Prostate gland (tissue), 2 donors: ENCODE data around the gene LAMA2.

Source experiments
- POLR2A ChIP-seq: fragments of 450-650 bp; IDR thresholded peaks from one replicate; pipeline ENCODE4 v1.6.1; 2016; ENCODE audit warnings: antibody characterized with exemption, mild to moderate bottlenecking
- POLR2AphosphoS5 ChIP-seq: sonication (generic); formaldehyde crosslinking; IDR thresholded peaks from one replicate; pipeline ENCODE4 v1.6.1; 2017; ENCODE audit warnings: antibody characterized with exemption
- TF ChIP-seq, protein P1 (sequence below), 4 experiments: fragments of 200-600 bp in 2 of 4; fragments of 450-650 bp in 2 of 4; sonication (generic) in 2 of 4; IDR thresholded peaks; 1 replicate in 3 of 4; 2 replicates in 1 of 4; pipeline ENCODE4 v1.5.1; 2016 to 2019; ENCODE audit warnings: antibody characterized with exemption in 4 of 4, mild to moderate bottlenecking in 2 of 4, moderate library complexity in 2 of 4

DNA sequence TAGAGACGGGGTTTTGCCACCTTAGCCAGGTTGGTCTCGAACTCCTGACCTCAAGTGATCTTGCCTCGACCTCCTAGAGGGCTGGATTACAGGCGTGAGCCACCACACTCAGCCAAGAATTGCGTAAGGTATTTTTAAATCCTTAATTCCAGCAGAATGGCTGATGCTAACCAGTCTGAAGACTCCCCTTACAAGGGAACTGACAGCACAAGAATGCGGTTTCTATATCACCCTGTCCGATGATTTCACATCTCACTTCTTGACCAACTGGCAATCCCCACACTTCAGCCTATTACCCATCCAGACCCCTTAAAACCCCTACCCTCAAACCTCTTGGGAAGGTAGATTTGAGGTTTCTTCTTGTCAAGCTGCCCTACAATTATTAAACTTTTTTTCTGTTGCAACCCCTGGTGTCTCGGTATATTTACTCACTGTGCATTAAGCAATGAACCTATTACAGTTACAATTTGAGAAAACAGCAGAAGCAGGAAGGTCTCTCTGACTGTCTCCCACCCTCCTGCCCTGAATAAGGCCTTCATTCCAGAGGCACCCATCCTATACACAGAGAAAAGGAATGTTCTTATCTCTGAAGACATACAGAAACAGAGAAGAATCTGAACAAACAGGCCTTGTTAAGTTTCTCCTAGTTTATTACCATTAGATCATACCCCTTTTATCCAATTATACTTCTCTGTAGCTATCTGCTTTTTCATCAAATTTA is 662.1 kb downstream of the LAMA2 start:
- TF ChIP-seq, protein P1, sequence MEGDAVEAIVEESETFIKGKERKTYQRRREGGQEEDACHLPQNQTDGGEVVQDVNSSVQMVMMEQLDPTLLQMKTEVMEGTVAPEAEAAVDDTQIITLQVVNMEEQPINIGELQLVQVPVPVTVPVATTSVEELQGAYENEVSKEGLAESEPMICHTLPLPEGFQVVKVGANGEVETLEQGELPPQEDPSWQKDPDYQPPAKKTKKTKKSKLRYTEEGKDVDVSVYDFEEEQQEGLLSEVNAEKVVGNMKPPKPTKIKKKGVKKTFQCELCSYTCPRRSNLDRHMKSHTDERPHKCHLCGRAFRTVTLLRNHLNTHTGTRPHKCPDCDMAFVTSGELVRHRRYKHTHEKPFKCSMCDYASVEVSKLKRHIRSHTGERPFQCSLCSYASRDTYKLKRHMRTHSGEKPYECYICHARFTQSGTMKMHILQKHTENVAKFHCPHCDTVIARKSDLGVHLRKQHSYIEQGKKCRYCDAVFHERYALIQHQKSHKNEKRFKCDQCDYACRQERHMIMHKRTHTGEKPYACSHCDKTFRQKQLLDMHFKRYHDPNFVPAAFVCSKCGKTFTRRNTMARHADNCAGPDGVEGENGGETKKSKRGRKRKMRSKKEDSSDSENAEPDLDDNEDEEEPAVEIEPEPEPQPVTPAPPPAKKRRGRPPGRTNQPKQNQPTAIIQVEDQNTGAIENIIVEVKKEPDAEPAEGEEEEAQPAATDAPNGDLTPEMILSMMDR (IDR thresholded peaks at IDR 0.05), result no peak
- TF ChIP-seq POLR2AphosphoS5 (no peak), POLR2A (no peak)
